GM12878 (cell line): ENCODE measurements around the gene CSF1R.

Experiments
- CEBPB ChIP-seq, 2 experiments: fragments of 150-350 bp in 1 of 2; IDR thresholded peaks; 2 replicates each; pipeline ENCODE4 v1.6.1; 2012 to 2014; ENCODE audit warnings: low read depth in 2 of 2, low read length in 2 of 2, borderline replicate concordance in 1 of 2, inconsistent platforms in 1 of 2
- EGR1 ChIP-seq, 2 experiments: IDR thresholded peaks; 1 replicate in 1 of 2; 2 replicates in 1 of 2; pipeline ENCODE4 v1.6.1; 2011 to 2012; ENCODE audit warnings: low read depth in 2 of 2, low read length in 2 of 2, borderline replicate concordance in 1 of 2, mild to moderate bottlenecking in 1 of 2, moderate library complexity in 1 of 2
- HCFC1 ChIP-seq: fragments of 150-350 bp; IDR thresholded peaks from 2 replicates; pipeline ENCODE4 v1.6.1; 2014; ENCODE audit warnings: low read length
- HDAC2 ChIP-seq: fragments of 200-600 bp; sonication (generic); IDR thresholded peaks from 2 replicates; pipeline ENCODE4 v1.6.1; 2017
- JUNB ChIP-seq: IDR thresholded peaks from 2 replicates; pipeline ENCODE4 v1.6.1; 2016; ENCODE audit warnings: antibody characterized with exemption, mild to moderate bottlenecking
- POLR2A ChIP-seq: IDR thresholded peaks from 2 replicates; pipeline ENCODE4 v1.6.1; 2011; ENCODE audit warnings: low read depth, mild to moderate bottlenecking, low read length
- POLR2AphosphoS5 ChIP-seq: IDR thresholded peaks from 2 replicates; pipeline ENCODE4 v1.6.1; 2011; ENCODE audit warnings: mild to moderate bottlenecking, low read length, inconsistent platforms
- RAD21 ChIP-seq: IDR thresholded peaks from 2 replicates; pipeline ENCODE4 v1.6.1; 2011; ENCODE audit warnings: mild to moderate bottlenecking, low read depth, low read length, moderate library complexity; ENCODE audit not compliant: insufficient read depth
- RELA ChIP-seq: fragments of 450-650 bp; IDR thresholded peaks from 2 replicates; pipeline ENCODE4 v1.8.0; 2014; ENCODE audit warnings: borderline replicate concordance; ENCODE audit not compliant: partially characterized antibody
- TAF1 ChIP-seq: IDR thresholded peaks from 2 replicates; pipeline ENCODE4 v1.6.1; 2011; ENCODE audit warnings: mild to moderate bottlenecking, low read depth, low read length, borderline replicate concordance
- WRNIP1 ChIP-seq: IDR thresholded peaks from 2 replicates; pipeline ENCODE4 v1.6.1; 2011; ENCODE audit warnings: low read depth, low read length, improper control_type of control experiment, borderline replicate concordance
- ZNF274 ChIP-seq: IDR thresholded peaks from one replicate; pipeline ENCODE4 v1.8.0; 2011; ENCODE audit not compliant: insufficient read length, insufficient read depth
- TF ChIP-seq, protein P1 (sequence below), 3 experiments: IDR thresholded peaks in 2 of 3; conservative IDR thresholded peaks in 1 of 3; 2 replicates each; pipeline ENCODE4 v1.5.1; 2011; ENCODE audit warnings: low read depth in 3 of 3, low read length in 3 of 3, mild to moderate bottlenecking in 3 of 3, control low read depth in 2 of 3, moderate library complexity in 2 of 3, inconsistent platforms in 1 of 3, mixed read lengths in 1 of 3; ENCODE audit not compliant: control insufficient read depth in 2 of 3, insufficient read depth in 1 of 3; ENCODE audit errors: extremely low read depth in 1 of 3
- TF ChIP-seq, protein P2 (sequence below): fragments of 450-650 bp; IDR thresholded peaks from 2 replicates; pipeline ENCODE4 v1.6.1; 2018; ENCODE audit warnings: borderline replicate concordance, mild to moderate bottlenecking; ENCODE audit not compliant: partially characterized antibody

GRCh38 chr5:150065346-150065745, 21.0 kb downstream of the CSF1R start:
- no peak for TF ChIP-seq EGR1 (IDR thresholded peaks at IDR 0.05; ENCODE audit: borderline replicate concordance in 1 of 2, low read depth in 2 of 2, low read length in 2 of 2)
- no peak for TF ChIP-seq HDAC2
- TF ChIP-seq RELA = no peak
- TF ChIP-seq, protein P1, sequence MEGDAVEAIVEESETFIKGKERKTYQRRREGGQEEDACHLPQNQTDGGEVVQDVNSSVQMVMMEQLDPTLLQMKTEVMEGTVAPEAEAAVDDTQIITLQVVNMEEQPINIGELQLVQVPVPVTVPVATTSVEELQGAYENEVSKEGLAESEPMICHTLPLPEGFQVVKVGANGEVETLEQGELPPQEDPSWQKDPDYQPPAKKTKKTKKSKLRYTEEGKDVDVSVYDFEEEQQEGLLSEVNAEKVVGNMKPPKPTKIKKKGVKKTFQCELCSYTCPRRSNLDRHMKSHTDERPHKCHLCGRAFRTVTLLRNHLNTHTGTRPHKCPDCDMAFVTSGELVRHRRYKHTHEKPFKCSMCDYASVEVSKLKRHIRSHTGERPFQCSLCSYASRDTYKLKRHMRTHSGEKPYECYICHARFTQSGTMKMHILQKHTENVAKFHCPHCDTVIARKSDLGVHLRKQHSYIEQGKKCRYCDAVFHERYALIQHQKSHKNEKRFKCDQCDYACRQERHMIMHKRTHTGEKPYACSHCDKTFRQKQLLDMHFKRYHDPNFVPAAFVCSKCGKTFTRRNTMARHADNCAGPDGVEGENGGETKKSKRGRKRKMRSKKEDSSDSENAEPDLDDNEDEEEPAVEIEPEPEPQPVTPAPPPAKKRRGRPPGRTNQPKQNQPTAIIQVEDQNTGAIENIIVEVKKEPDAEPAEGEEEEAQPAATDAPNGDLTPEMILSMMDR (IDR thresholded peaks at IDR 0.05 in 2 of 3, conservative IDR thresholded peaks at IDR 0.05 in 1 of 3; ENCODE audit: control insufficient read depth in 2 of 3, extremely low read depth in 1 of 3, insufficient read depth in 1 of 3, low read depth in 3 of 3, low read length in 3 of 3) = no peak
- no peak for TF ChIP-seq RAD21
- TF ChIP-seq ZNF274 = no peak
- TF ChIP-seq POLR2A = no peak
- TF ChIP-seq POLR2AphosphoS5 = no peak
- TF ChIP-seq CEBPB (IDR thresholded peaks at IDR 0.05; ENCODE audit: borderline replicate concordance in 1 of 2, low read depth in 2 of 2, low read length in 2 of 2) = no peak
- TF ChIP-seq JUNB = no peak
- TF ChIP-seq, protein P2, sequence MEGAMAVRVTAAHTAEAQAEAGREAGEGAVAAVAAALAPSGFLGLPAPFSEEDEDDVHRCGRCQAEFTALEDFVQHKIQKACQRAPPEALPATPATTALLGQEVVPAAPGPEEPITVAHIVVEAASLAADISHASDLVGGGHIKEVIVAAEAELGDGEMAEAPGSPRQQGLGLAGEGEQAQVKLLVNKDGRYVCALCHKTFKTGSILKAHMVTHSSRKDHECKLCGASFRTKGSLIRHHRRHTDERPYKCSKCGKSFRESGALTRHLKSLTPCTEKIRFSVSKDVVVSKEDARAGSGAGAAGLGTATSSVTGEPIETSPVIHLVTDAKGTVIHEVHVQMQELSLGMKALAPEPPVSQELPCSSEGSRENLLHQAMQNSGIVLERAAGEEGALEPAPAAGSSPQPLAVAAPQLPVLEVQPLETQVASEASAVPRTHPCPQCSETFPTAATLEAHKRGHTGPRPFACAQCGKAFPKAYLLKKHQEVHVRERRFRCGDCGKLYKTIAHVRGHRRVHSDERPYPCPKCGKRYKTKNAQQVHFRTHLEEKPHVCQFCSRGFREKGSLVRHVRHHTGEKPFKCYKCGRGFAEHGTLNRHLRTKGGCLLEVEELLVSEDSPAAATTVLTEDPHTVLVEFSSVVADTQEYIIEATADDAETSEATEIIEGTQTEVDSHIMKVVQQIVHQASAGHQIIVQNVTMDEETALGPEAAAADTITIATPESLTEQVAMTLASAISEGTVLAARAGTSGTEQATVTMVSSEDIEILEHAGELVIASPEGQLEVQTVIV = no peak
- no peak for TF ChIP-seq TAF1
- TF ChIP-seq HCFC1 = no peak
- no peak for TF ChIP-seq WRNIP1
